A549 (cell line): ENCODE data around the gene TPM2. TPM values are rescaled to one million over a fixed set of nuclear protein-coding genes. Genes with fewer than 3 reads are reported as not detected.

ENCODE experiments used
- ATAC-seq, 2 experiments: fragments of 200-7000 bp in 1 of 2; fragments of >200 bp in 1 of 2; cut with Nextera tagmentation in 1 of 2; cut with Tn5 transposase in 1 of 2; 3 replicates each; pipeline versions ENCODE4 v1.8.0 to v1.9.1; 2018 to 2020; ENCODE audit warnings: mild to moderate bottlenecking in 1 of 2, moderate library complexity in 1 of 2
- CTCF ChIA-PET: fragments of 300-600 bp; sonication (Branson Sonifier 250); formaldehyde crosslinking; extraction: SDS; loops from one replicate; lab custom pipeline; 2021; ENCODE audit warnings: antibody characterized with exemption, inconsistent platforms; lab: Yijun Ruan, JAX
- POLR2A ChIA-PET: fragments of 350-600 bp; formaldehyde crosslinking; extraction: SDS; loops from one replicate; lab custom pipeline; 2021; ENCODE audit warnings: antibody characterized with exemption, inconsistent platforms; lab: Yijun Ruan, JAX
- DNase-seq, 2 experiments: peaks; one replicate each; pipeline versions ENCODE4 v3.0.0 to v3.0.0-alpha.2; 2011 to 2016; ENCODE audit warnings: low read depth in 1 of 2, low spot score in 1 of 2
- FAIRE-seq: peaks from 2 replicates; lab custom pipeline; 2011; peaks lifted over from hg19 to GRCh38; lab: Jason Lieb, UNC
- H3K27ac ChIP-seq, 2 experiments: fragments of >200 bp; sonication (Bioruptor Twin); formaldehyde crosslinking; 3 replicates each; pipeline ENCODE4 v1.5.1; 2016 to 2017
- H3K4me1 ChIP-seq: fragments of >200 bp; sonication (Bioruptor Twin); formaldehyde crosslinking; 3 replicates; pipeline ENCODE4 v1.6.1; 2016
- H3K4me2 ChIP-seq: fragments of >200 bp; sonication (Bioruptor Twin); formaldehyde crosslinking; 3 replicates; pipeline ENCODE4 v1.6.1; 2016
- H3K4me3 ChIP-seq: fragments of >200 bp; sonication (Bioruptor Twin); formaldehyde crosslinking; 3 replicates; pipeline ENCODE4 v1.5.1; 2016
- H3K9me3 ChIP-seq: fragments of >200 bp; sonication (Bioruptor Twin); formaldehyde crosslinking; 3 replicates; pipeline ENCODE4 v1.6.1; 2016
- BHLHE40 ChIP-seq: IDR thresholded peaks from 2 replicates; pipeline ENCODE4 v1.6.1; 2012; ENCODE audit warnings: low read depth, low read length, inconsistent platforms
- CBX2 ChIP-seq: fragments of 200-600 bp; sonication (generic); IDR thresholded peaks from 2 replicates; pipeline ENCODE4 v1.6.1; 2016; ENCODE audit warnings: low read depth, mild to moderate bottlenecking, borderline replicate concordance
- FOSB ChIP-seq: fragments of 250-450 bp; sonication (Bioruptor Pico); IDR thresholded peaks from 2 replicates; pipeline ENCODE4 v1.5.0; 2020; ENCODE audit warnings: mild to moderate bottlenecking, moderate library complexity
- HOXA7 ChIP-seq: fragments of 250-450 bp; sonication (Bioruptor Pico); IDR thresholded peaks from 2 replicates; pipeline ENCODE4 v1.5.0; 2020; ENCODE audit warnings: mild to moderate bottlenecking, moderate library complexity
- HOXB13 ChIP-seq: fragments of 250-450 bp; sonication (Bioruptor Pico); IDR thresholded peaks from 2 replicates; pipeline ENCODE4 v1.5.0; 2020; ENCODE audit warnings: low read depth, mild to moderate bottlenecking, moderate library complexity
- KDM1A ChIP-seq: fragments of 200-600 bp; sonication (generic); IDR thresholded peaks from 2 replicates; pipeline ENCODE4 v1.6.1; 2016; ENCODE audit warnings: low read depth, mild to moderate bottlenecking
- MAZ ChIP-seq: fragments of 150-350 bp; IDR thresholded peaks from 2 replicates; pipeline ENCODE4 v1.6.1; 2014; ENCODE audit warnings: antibody characterized with exemption, low read depth, low read length, borderline replicate concordance
- NFE2L2 ChIP-seq: fragments of 150-350 bp; conservative IDR thresholded peaks from 2 replicates; pipeline ENCODE4 v1.6.1; 2014; ENCODE audit warnings: low read length
- NR3C1 ChIP-seq: fragments of >200 bp; sonication (Bioruptor Twin); formaldehyde crosslinking; IDR thresholded peaks from 3 replicates; pipeline ENCODE4 v1.6.1; 2017
- PHF8 ChIP-seq: fragments of 200-600 bp; sonication (generic); IDR thresholded peaks from 2 replicates; pipeline ENCODE4 v1.6.1; 2016; ENCODE audit warnings: low read depth, mild to moderate bottlenecking, antibody characterized with exemption, moderate library complexity, borderline replicate concordance
- POLR2AphosphoS2 ChIP-seq: conservative IDR thresholded peaks from 2 replicates; pipeline ENCODE4 v1.6.1; 2012; ENCODE audit warnings: low read length, improper control_type of control experiment, inconsistent platforms
- RAD21 ChIP-seq, 2 experiments: fragments of >200 bp in 1 of 2; sonication (Bioruptor Twin) in 1 of 2; formaldehyde crosslinking in 1 of 2; IDR thresholded peaks in 1 of 2; conservative IDR thresholded peaks in 1 of 2; 2 replicates in 1 of 2; 3 replicates in 1 of 2; pipeline ENCODE4 v1.6.1; 2012 to 2018; ENCODE audit warnings: inconsistent platforms in 1 of 2
- RARB ChIP-seq: fragments of 250-450 bp; sonication (Bioruptor Pico); IDR thresholded peaks from 2 replicates; pipeline ENCODE4 v1.8.0; 2021; ENCODE audit warnings: mild to moderate bottlenecking, moderate library complexity
- RCOR1 ChIP-seq: fragments of 150-350 bp; IDR thresholded peaks from 2 replicates; pipeline ENCODE4 v1.6.1; 2014; ENCODE audit warnings: antibody characterized with exemption, low read length, low read depth
- RFX5 ChIP-seq: fragments of 450-650 bp; IDR thresholded peaks from 2 replicates; pipeline ENCODE4 v1.7.1; 2014; ENCODE audit warnings: antibody characterized with exemption, mild to moderate bottlenecking, moderate library complexity
- TP53 ChIP-seq: fragments of 250-450 bp; sonication (Bioruptor Pico); IDR thresholded peaks from 2 replicates; pipeline ENCODE4 v1.5.0; 2021; ENCODE audit warnings: mild to moderate bottlenecking, moderate library complexity
- WGBS: methylation state at CpG from one replicate; pipeline ENCODE4 v1.1.6; 2017; ENCODE audit errors: missing lambda C conversion rate; 5-methylcytosine and 5-hydroxymethylcytosine counted together
- polyA plus RNA-seq, 4 experiments: library from polyadenylated mRNA; depleted of rRNA in 3 of 4; stranded (reverse); fragments of >200 nt; fragmentation: RNase III in 1 of 4; extraction: RNeasy Plus Mini Kit Qiagen cat#74134 plus additional on column Dnase treatment in 1 of 4; gene quantifications; 2 replicates in 3 of 4; 3 replicates in 1 of 4; pipeline ENCODE4 v1.2.3, GENCODE V29; 2011 to 2017
- TF ChIP-seq, protein P1 (sequence below): fragments of 250-450 bp; sonication (Bioruptor Pico); IDR thresholded peaks from 2 replicates; pipeline ENCODE4 v1.5.0; 2021; ENCODE audit warnings: mild to moderate bottlenecking, moderate library complexity, borderline replicate concordance
- TF ChIP-seq, protein P2 (sequence below): fragments of 200-600 bp; sonication (generic); IDR thresholded peaks from 2 replicates; pipeline ENCODE4 v1.6.1; 2016; ENCODE audit warnings: antibody characterized with exemption, mild to moderate bottlenecking, moderate library complexity
- TF ChIP-seq, protein P3 (sequence below): fragments of 150-350 bp; IDR thresholded peaks from 2 replicates; pipeline ENCODE4 v1.6.1; 2014; ENCODE audit warnings: low read depth, mild to moderate bottlenecking, low read length
- TF ChIP-seq, protein P4 (sequence below): fragments of >200 bp; sonication (Bioruptor Twin); formaldehyde crosslinking; IDR thresholded peaks from 3 replicates; pipeline ENCODE4 v1.6.1; 2016

Gene TPM2
- polyA plus RNA-seq, 2 of the 4 experiments (the other 2 are of a cell fraction) = 281 to 956 TPM

GRCh38 chr9:35675732-35676392 lies 13.9 kb downstream of the TPM2 start:
- H3K9me3 ChIP-seq = no peaks in the 10 kb centered on the region
- DNase-seq (no peak), FAIRE-seq (no peak), ATAC-seq (no peak)
- no peak overlapping the region for H3K4me2 ChIP-seq
- ChIA-PET POLR2A (no interaction called here), CTCF (interaction anchor here (0.6 to 21.5 kb wide), 6 partner anchors 15 to 81 kb away, joined by 3 to 498 read pairs (median 6); partner anchors contain the start of genes ARHGEF39, CCDC107, RMRP and TPM2)
- TF ChIP-seq BHLHE40 (no peak), NR3C1 (no peak), RAD21 (conservative IDR thresholded peaks at IDR 0.05 in 1 of 2, IDR thresholded peaks at IDR 0.05 in 1 of 2) (no peak), POLR2AphosphoS2 (no peak), CBX2 (no peak), PHF8 (no peak), KDM1A (no peak), TP53 (no peak), FOSB (no peak), NFE2L2 (no peak), RFX5 (no peak)
- TF ChIP-seq, protein P1, sequence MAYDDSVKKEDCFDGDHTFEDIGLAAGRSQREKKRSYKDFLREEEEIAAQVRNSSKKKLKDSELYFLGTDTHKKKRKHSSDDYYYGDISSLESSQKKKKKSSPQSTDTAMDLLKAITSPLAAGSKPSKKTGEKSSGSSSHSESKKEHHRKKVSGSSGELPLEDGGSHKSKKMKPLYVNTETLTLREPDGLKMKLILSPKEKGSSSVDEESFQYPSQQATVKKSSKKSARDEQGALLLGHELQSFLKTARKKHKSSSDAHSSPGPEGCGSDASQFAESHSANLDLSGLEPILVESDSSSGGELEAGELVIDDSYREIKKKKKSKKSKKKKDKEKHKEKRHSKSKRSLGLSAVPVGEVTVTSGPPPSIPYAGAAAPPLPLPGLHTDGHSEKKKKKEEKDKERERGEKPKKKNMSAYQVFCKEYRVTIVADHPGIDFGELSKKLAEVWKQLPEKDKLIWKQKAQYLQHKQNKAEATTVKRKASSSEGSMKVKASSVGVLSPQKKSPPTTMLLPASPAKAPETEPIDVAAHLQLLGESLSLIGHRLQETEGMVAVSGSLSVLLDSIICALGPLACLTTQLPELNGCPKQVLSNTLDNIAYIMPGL (CRISPR knock-in tag) = no peak
- TF ChIP-seq, protein P2, sequence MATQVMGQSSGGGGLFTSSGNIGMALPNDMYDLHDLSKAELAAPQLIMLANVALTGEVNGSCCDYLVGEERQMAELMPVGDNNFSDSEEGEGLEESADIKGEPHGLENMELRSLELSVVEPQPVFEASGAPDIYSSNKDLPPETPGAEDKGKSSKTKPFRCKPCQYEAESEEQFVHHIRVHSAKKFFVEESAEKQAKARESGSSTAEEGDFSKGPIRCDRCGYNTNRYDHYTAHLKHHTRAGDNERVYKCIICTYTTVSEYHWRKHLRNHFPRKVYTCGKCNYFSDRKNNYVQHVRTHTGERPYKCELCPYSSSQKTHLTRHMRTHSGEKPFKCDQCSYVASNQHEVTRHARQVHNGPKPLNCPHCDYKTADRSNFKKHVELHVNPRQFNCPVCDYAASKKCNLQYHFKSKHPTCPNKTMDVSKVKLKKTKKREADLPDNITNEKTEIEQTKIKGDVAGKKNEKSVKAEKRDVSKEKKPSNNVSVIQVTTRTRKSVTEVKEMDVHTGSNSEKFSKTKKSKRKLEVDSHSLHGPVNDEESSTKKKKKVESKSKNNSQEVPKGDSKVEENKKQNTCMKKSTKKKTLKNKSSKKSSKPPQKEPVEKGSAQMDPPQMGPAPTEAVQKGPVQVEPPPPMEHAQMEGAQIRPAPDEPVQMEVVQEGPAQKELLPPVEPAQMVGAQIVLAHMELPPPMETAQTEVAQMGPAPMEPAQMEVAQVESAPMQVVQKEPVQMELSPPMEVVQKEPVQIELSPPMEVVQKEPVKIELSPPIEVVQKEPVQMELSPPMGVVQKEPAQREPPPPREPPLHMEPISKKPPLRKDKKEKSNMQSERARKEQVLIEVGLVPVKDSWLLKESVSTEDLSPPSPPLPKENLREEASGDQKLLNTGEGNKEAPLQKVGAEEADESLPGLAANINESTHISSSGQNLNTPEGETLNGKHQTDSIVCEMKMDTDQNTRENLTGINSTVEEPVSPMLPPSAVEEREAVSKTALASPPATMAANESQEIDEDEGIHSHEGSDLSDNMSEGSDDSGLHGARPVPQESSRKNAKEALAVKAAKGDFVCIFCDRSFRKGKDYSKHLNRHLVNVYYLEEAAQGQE = no peak
- peaks cover 21% of the 10 kb centered on the region for H3K4me1 ChIP-seq
- 93% methylated on average over 37 of the region's 51 CpGs for WGBS
- H3K27ac ChIP-seq = 0 out of 6 replicates have a peak overlapping the region, but pooled peaks of 1 of the 2 experiments have one; percentile 10
- no peak overlapping the region for H3K4me3 ChIP-seq

GRCh38 chr9:35675204-35675603 lies 14.5 kb downstream of the TPM2 start:
- no peak for FAIRE-seq
- ATAC-seq = no peak

More at GRCh38 chr9:35675204-35675603, 14.5 kb downstream of the TPM2 start:
- no peak overlapping the region for H3K27ac ChIP-seq
- no peak for DNase-seq
- CTCF ChIA-PET = interaction anchor here (1.4 to 21.5 kb wide), 5 partner anchors 14 to 82 kb away, joined by 3 to 498 read pairs (median 7); partner anchors contain the start of genes ARHGEF39, CCDC107, RMRP and TPM2
- POLR2A ChIA-PET = no interaction called here
- WGBS = 89% methylated on average over 10 of the region's 13 CpGs
- H3K4me3 ChIP-seq = no peak overlapping the region
- peaks cover 26% of the 10 kb centered on the region for H3K4me1 ChIP-seq
- no peak overlapping the region for H3K4me2 ChIP-seq
- no peaks in the 10 kb centered on the region for H3K9me3 ChIP-seq
- no peak for TF ChIP-seq HOXB13 (CRISPR knock-in tag)
- TF ChIP-seq RARB (CRISPR knock-in tag) = no peak
- TF ChIP-seq, protein P3, sequence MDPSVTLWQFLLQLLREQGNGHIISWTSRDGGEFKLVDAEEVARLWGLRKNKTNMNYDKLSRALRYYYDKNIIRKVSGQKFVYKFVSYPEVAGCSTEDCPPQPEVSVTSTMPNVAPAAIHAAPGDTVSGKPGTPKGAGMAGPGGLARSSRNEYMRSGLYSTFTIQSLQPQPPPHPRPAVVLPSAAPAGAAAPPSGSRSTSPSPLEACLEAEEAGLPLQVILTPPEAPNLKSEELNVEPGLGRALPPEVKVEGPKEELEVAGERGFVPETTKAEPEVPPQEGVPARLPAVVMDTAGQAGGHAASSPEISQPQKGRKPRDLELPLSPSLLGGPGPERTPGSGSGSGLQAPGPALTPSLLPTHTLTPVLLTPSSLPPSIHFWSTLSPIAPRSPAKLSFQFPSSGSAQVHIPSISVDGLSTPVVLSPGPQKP = no peak
- TF ChIP-seq RCOR1 = no peak
- TF ChIP-seq, protein P4, sequence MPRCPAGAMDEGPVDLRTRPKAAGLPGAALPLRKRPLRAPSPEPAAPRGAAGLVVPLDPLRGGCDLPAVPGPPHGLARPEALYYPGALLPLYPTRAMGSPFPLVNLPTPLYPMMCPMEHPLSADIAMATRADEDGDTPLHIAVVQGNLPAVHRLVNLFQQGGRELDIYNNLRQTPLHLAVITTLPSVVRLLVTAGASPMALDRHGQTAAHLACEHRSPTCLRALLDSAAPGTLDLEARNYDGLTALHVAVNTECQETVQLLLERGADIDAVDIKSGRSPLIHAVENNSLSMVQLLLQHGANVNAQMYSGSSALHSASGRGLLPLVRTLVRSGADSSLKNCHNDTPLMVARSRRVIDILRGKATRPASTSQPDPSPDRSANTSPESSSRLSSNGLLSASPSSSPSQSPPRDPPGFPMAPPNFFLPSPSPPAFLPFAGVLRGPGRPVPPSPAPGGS = no peak
- TF ChIP-seq HOXA7 (CRISPR knock-in tag) = no peak
- no peak for TF ChIP-seq BHLHE40
- no peak for TF ChIP-seq MAZ
